Endothelial cell (in vitro differentiated cells): ENCODE measurements around the gene KIF3B. TPM values are rescaled to one million over a fixed set of nuclear protein-coding genes. Genes with fewer than 3 reads are reported as not detected.

Experiments used
- DNase-seq: peaks from one replicate; pipeline ENCODE4 v3.0.0; 2021; ENCODE audit warnings: low spot score
- H3K27ac Mint-ChIP-seq: one replicate; pipeline ENCODE4 v1.8.0; 2021; ENCODE audit warnings: mixed read lengths, inconsistent platforms; ENCODE audit not compliant: unreplicated experiment
- H3K27me3 Mint-ChIP-seq: one replicate; pipeline ENCODE4 v1.8.0; 2021; ENCODE audit warnings: mild to moderate bottlenecking, moderate library complexity, mixed read lengths, inconsistent platforms; ENCODE audit not compliant: unreplicated experiment
- H3K36me3 Mint-ChIP-seq: one replicate; pipeline ENCODE4 v1.8.0; 2021; ENCODE audit warnings: mild to moderate bottlenecking, low read depth, mixed read lengths, inconsistent platforms; ENCODE audit not compliant: unreplicated experiment
- H3K4me1 Mint-ChIP-seq: one replicate; pipeline ENCODE4 v1.8.0; 2021; ENCODE audit warnings: mild to moderate bottlenecking, mixed read lengths, inconsistent platforms; ENCODE audit not compliant: unreplicated experiment
- H3K4me3 Mint-ChIP-seq: one replicate; pipeline ENCODE4 v1.8.0; 2021; ENCODE audit warnings: mild to moderate bottlenecking, mixed read lengths, inconsistent platforms; ENCODE audit not compliant: unreplicated experiment
- H3K9me3 Mint-ChIP-seq: one replicate; pipeline ENCODE4 v1.8.0; 2021; ENCODE audit warnings: mixed read lengths, inconsistent platforms; ENCODE audit not compliant: unreplicated experiment
- total RNA-seq: library from RNA; stranded (reverse); fragmentation: NEBNext Ultra II Directional; extraction: Animal tissue kit (Norgen Biotek cat#: 25700); gene quantifications from one replicate; pipeline ENCODE4 v1.2.1, GENCODE V29; 2021; ENCODE audit not compliant: unreplicated experiment
- TF ChIP-seq, protein P1 (sequence below): fragments of 200-600 bp; sonication (generic); IDR thresholded peaks from one replicate; pipeline ENCODE4 v1.5.0; 2021; ENCODE audit warnings: antibody characterized with exemption; ENCODE audit not compliant: unreplicated experiment

Gene KIF3B
- total RNA-seq, 1 donor from 2014 or later, result 34.7 TPM

DNA sequence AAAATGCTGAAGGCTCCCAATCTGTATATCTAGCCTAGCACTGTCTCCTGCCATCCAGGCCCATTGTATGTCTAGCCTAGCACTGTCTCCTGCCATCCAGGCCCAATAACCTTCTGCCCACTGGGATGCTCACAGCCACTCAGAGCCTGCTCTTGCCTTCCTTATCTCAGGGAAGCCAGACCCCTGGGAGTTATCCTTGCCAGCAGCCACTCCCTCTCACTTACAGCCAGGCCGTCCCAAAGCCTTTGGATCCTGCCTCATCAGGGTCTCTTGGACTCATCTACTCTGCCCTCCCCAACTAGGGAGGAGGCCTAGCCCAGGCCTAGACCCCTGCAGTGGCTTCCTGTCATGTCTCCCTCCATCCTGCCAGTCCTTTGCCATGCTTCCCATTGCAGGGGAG lies 37.3 kb downstream of the KIF3B start:
- Mint-ChIP-seq H3K9me3 (no peaks in the 10 kb centered on the region), H3K4me1 (peaks cover 7% of the 10 kb centered on the region), H3K36me3 (peaks cover 34% of the 10 kb centered on the region), H3K27ac (no peak overlapping the region), H3K4me3 (no peak overlapping the region), H3K27me3 (no peaks in the 10 kb centered on the region)
- TF ChIP-seq, protein P1, sequence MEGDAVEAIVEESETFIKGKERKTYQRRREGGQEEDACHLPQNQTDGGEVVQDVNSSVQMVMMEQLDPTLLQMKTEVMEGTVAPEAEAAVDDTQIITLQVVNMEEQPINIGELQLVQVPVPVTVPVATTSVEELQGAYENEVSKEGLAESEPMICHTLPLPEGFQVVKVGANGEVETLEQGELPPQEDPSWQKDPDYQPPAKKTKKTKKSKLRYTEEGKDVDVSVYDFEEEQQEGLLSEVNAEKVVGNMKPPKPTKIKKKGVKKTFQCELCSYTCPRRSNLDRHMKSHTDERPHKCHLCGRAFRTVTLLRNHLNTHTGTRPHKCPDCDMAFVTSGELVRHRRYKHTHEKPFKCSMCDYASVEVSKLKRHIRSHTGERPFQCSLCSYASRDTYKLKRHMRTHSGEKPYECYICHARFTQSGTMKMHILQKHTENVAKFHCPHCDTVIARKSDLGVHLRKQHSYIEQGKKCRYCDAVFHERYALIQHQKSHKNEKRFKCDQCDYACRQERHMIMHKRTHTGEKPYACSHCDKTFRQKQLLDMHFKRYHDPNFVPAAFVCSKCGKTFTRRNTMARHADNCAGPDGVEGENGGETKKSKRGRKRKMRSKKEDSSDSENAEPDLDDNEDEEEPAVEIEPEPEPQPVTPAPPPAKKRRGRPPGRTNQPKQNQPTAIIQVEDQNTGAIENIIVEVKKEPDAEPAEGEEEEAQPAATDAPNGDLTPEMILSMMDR, result no peak
- DNase-seq, result no peak

DNA sequence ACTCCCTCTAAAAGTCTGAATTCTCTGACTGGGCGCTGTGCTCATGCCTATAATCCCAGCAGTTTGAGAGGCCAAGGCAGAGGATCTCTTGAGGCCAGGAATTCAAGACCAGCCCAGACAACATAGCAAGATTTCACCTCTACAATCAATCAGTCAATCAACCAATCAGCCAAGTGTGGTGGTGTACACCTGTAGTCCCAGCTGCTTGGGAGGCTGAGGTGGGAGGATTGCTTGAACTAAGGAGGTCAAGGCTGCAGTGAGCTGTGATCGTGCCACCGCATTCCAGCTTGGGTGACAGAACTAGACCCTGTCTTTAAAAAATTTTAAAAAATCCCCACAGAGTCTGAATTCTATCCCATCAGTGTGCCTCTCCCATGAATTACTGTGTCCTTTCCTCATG lies 37.9 kb downstream of the KIF3B start:
- DNase-seq, result no peak
- Mint-ChIP-seq H3K9me3 (no peaks in the 10 kb centered on the region), H3K27ac (no peak overlapping the region), H3K36me3 (peaks cover 31% of the 10 kb centered on the region), H3K4me1 (peaks cover 7% of the 10 kb centered on the region), H3K27me3 (peaks cover 1% of the 10 kb centered on the region), H3K4me3 (no peak overlapping the region)
- TF ChIP-seq, protein P1, result no peak

DNA sequence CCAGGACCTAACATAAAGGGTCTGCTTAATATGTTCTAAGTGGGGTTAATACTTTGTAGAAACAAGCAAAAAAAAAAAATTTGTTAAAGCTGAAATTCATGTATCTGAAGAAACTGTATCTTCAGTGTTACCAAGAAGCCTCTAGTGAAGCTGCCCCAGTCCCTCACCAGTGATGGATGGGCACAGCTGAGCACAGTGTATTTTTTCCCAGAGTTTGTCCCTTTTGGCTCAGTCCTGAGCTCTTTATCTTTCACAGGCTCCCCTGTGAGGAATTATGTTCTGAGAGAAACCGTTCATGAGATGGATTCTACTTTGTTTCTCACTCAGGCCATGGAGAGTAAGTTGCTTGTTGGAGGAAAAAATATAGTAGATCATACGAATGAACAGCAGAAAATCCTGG lies 38.4 kb downstream of the KIF3B start:
- Mint-ChIP-seq H3K9me3 (no peaks in the 10 kb centered on the region), H3K27me3 (peaks cover 1% of the 10 kb centered on the region), H3K27ac (no peak overlapping the region), H3K4me1 (peaks cover 7% of the 10 kb centered on the region), H3K4me3 (no peak overlapping the region), H3K36me3 (peaks cover 29% of the 10 kb centered on the region)
- DNase-seq, result no peak
- TF ChIP-seq, protein P1, result no peak

DNA sequence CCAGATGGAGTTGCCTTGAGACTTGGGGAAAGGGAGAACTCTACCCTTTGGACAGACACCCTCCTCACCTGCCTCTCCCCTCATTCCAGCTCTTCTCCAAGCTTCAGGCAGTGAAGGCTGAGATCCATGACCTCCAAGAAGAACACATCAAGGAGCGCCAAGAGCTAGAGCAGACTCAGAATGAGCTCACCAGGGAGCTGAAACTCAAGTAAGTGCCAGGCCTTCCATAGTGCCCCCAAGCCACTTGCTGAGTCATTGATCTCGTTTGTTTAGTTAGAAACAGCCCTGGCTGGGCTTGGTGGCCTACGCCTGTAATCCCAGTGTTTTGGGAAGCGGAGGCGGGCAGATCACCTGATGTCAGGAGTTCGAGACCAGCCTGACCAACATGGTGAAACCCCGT lies 39.2 kb downstream of the KIF3B start:
- H3K9me3 Mint-ChIP-seq, result no peaks in the 10 kb centered on the region
- peaks cover 1% of the 10 kb centered on the region for H3K27me3 Mint-ChIP-seq
- TF ChIP-seq, protein P1, result no peak
- H3K36me3 Mint-ChIP-seq, result peaks cover 29% of the 10 kb centered on the region
- no peak overlapping the region for H3K27ac Mint-ChIP-seq
- H3K4me3 Mint-ChIP-seq, result peak overlapping the region; percentile 25
- H3K4me1 Mint-ChIP-seq, result peaks cover 7% of the 10 kb centered on the region
- DNase-seq, result no peak

DNA sequence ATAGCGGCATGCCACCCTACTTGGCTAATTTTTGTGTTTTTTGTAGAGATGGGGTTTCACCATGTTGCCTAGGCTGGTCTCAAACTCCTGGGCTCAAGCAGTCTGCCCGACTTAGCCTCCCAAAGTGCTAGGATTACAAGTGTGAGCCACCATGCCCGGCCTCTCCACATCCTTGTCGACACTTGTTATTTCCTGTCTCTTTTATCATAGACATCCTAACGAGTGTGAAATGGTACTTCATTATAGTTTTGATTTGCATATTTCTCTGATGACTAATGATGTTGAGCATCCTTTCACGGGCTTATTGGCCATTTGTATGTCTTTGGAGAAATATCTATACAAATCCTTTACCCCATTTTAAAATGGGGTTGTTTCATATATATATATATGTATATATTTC lies 41.6 kb downstream of the KIF3B start:
- Mint-ChIP-seq H3K9me3 (no peaks in the 10 kb centered on the region), H3K27me3 (peaks cover 1% of the 10 kb centered on the region), H3K4me1 (peaks cover 7% of the 10 kb centered on the region), H3K27ac (no peak overlapping the region), H3K36me3 (peaks cover 23% of the 10 kb centered on the region), H3K4me3 (no peak overlapping the region)
- TF ChIP-seq, protein P1, result no peak
- DNase-seq, result no peak
